KMS-11 (cell line): ENCODE data around the gene FMNL3.
A peak's percentile ranks its signal among the peaks of the same experiment; 100 is the strongest.

Source experiments
- H2AFZ ChIP-seq: fragments of 200-600 bp; sonication (generic); 2 replicates; pipeline ENCODE4 v1.6.1; 2016; ENCODE audit warnings: antibody characterized with exemption, mixed run types, low read depth
- H3K27ac ChIP-seq: fragments of 200-600 bp; sonication (generic); 2 replicates; pipeline ENCODE4 v1.6.1; 2016; ENCODE audit warnings: mild to moderate bottlenecking, mixed run types
- H3K27me3 ChIP-seq: fragments of 200-600 bp; sonication (generic); 2 replicates; pipeline ENCODE4 v1.6.1; 2017; ENCODE audit warnings: mild to moderate bottlenecking, low read depth, mixed run types, moderate library complexity; ENCODE audit not compliant: insufficient read depth
- H3K36me3 ChIP-seq: fragments of 200-600 bp; sonication (generic); 2 replicates; pipeline ENCODE4 v1.6.1; 2017; ENCODE audit warnings: mild to moderate bottlenecking, mixed run types; ENCODE audit not compliant: insufficient read depth
- H3K4me1 ChIP-seq: fragments of 200-600 bp; sonication (generic); 2 replicates; pipeline ENCODE4 v1.6.1; 2016; ENCODE audit warnings: mild to moderate bottlenecking, low read depth, mixed run types; ENCODE audit not compliant: poor library complexity, severe bottlenecking
- H3K4me2 ChIP-seq: fragments of 200-600 bp; sonication (generic); 2 replicates; pipeline ENCODE4 v1.7.0; 2016; ENCODE audit warnings: mild to moderate bottlenecking, mixed run types
- H3K4me3 ChIP-seq: fragments of 200-600 bp; sonication (generic); IDR thresholded peaks from 2 replicates; pipeline ENCODE4 v1.6.1; 2017; ENCODE audit warnings: low read depth, low read length, mixed read lengths; ENCODE audit not compliant: insufficient read depth
- H3K79me2 ChIP-seq: fragments of 200-600 bp; sonication (generic); 2 replicates; pipeline ENCODE4 v1.6.1; 2016; ENCODE audit warnings: low read depth, mixed run types; ENCODE audit not compliant: insufficient read depth
- H3K9ac ChIP-seq: fragments of 200-600 bp; sonication (generic); 2 replicates; pipeline ENCODE4 v1.6.1; 2016; ENCODE audit warnings: mild to moderate bottlenecking, mixed run types
- H4K20me1 ChIP-seq: fragments of 200-600 bp; sonication (generic); 2 replicates; pipeline ENCODE4 v1.6.1; 2016; ENCODE audit warnings: mild to moderate bottlenecking, mixed run types; ENCODE audit not compliant: insufficient read depth
- CTCF ChIP-seq: fragments of 200-600 bp; sonication (generic); conservative IDR thresholded peaks from 2 replicates; pipeline ENCODE4 v1.6.1; 2017; ENCODE audit warnings: low read depth, mild to moderate bottlenecking, antibody characterized with exemption, low read length, moderate library complexity, mixed read lengths

Gene FMNL3

GRCh38 chr12:49636979-49637755 lies 70.0 kb downstream of the FMNL3 start:
- H3K36me3 ChIP-seq = no peaks in the 10 kb centered on the region
- TF ChIP-seq CTCF = peak; percentile 81
- H3K4me2 ChIP-seq = peak overlapping the region; percentile 19; the same call in 1 of the 2 replicates
- no peaks in the 10 kb centered on the region for H3K79me2 ChIP-seq
- H3K9ac ChIP-seq = no peak overlapping the region
- H3K27me3 ChIP-seq = no peaks in the 10 kb centered on the region
- no peak overlapping the region for H3K4me3 ChIP-seq
- H4K20me1 ChIP-seq = no peaks in the 10 kb centered on the region
- H3K4me1 ChIP-seq = peaks cover 12% of the 10 kb centered on the region
- H3K27ac ChIP-seq = peak overlapping the region; percentile 35; the same call in 1 of the 2 replicates
- peak overlapping the region; percentile 19; the same call in 1 of the 2 replicates for H2AFZ ChIP-seq

GRCh38 chr12:49636574-49636973 lies 70.6 kb downstream of the FMNL3 start:
- Histone ChIP-seq H3K9ac (no peak overlapping the region), H3K4me1 (peaks cover 12% of the 10 kb centered on the region), H3K4me3 (no peak overlapping the region)

GRCh38 chr12:49635656-49636055 lies 71.5 kb downstream of the FMNL3 start:
- H3K27me3 ChIP-seq = no peaks in the 10 kb centered on the region
- H3K4me2 ChIP-seq = no peak overlapping the region
- no peaks in the 10 kb centered on the region for H4K20me1 ChIP-seq
- H3K9ac ChIP-seq = no peak overlapping the region
- H3K4me1 ChIP-seq = peaks cover 12% of the 10 kb centered on the region
- H3K79me2 ChIP-seq = no peaks in the 10 kb centered on the region
- no peak overlapping the region for H2AFZ ChIP-seq
- TF ChIP-seq CTCF = no peak
- H3K36me3 ChIP-seq = no peaks in the 10 kb centered on the region
- no peak overlapping the region for H3K4me3 ChIP-seq
- H3K27ac ChIP-seq = no peak overlapping the region

More at GRCh38 chr12:49636574-49636973, 70.6 kb downstream of the FMNL3 start:
- H2AFZ ChIP-seq = no peak overlapping the region
- H3K36me3 ChIP-seq = no peaks in the 10 kb centered on the region
- H3K4me2 ChIP-seq = peak overlapping the region; percentile 19; the same call in 1 of the 2 replicates
- H3K27ac ChIP-seq = no peak overlapping the region
- no peaks in the 10 kb centered on the region for H3K27me3 ChIP-seq
- H3K79me2 ChIP-seq = no peaks in the 10 kb centered on the region
- H4K20me1 ChIP-seq = no peaks in the 10 kb centered on the region
- no peak for TF ChIP-seq CTCF

GRCh38 chr12:49635036-49635435 lies 72.2 kb downstream of the FMNL3 start:
- Histone ChIP-seq H3K27me3 (no peaks in the 10 kb centered on the region), H2AFZ (no peak overlapping the region)
- no peak for TF ChIP-seq CTCF

More at GRCh38 chr12:49635036-49635435, 72.2 kb downstream of the FMNL3 start:
- Histone ChIP-seq H3K4me2 (no peak overlapping the region), H3K4me3 (no peak overlapping the region), H3K27ac (no peak overlapping the region), H3K9ac (no peak overlapping the region), H3K79me2 (no peaks in the 10 kb centered on the region), H3K4me1 (peaks cover 12% of the 10 kb centered on the region), H3K36me3 (no peaks in the 10 kb centered on the region), H4K20me1 (no peaks in the 10 kb centered on the region)
